ENCODE measurements around the gene PBX4. TPM values are rescaled to one million over a fixed set of nuclear protein-coding genes. Genes with fewer than 3 reads are reported as not detected.
"Not testable (repeated sequence)": the region's sequence is repeated elsewhere in the genome, so short reads cannot be mapped to it uniquely, and the experiment has no call there.

Gene PBX4
- total RNA-seq, 1 experiment from 2014 or later = 2.4 TPM

DNA sequence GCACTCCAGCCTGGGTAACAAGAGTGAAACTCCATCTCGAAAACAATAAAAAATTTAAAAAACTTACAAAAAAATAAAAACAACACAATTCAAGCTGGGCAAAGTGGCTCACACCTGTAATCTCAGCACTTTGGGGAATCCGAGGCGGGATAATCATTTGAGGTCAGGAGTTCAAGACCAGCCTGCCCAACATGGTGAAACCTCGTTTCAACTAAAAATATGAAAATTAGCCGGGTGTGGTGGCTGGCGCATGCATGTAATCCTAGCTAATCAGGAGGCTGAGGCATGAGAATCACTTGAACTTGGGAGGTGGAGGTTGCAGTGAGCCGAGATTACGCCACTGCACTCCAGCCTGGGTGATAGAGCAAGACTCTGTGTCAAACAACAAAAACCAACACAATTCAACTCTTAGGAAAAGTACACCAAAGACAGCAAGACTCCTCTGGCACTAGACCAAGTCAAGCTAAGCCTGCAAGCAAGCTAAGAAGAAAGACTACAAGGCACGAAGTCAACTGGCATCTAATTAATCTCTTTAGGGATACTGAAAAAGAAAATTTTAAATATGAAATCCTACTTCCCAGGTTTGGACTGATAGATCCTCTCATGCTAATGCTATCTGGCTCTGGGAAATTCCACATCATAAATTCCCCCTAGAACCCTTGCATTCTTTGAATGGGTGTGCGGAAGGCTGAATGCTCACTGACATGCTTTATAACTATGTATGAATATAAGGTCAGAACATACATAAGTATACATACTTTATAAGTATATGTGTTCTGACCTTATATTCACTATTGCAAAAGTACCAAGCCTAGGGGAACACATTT is 7.9 kb downstream of the PBX4 start:
- Histone ChIP-seq H3K36me3 (no peaks in the 10 kb centered on the region), H3K27me3 (no peaks in the 10 kb centered on the region), H3K9me3 (no peaks in the 10 kb centered on the region), H3K4me3 (no peak overlapping the region)
- no peak for DNase-seq

GRCh38 chr19:19606686-19607085 is 11.8 kb downstream of the PBX4 start:
- not testable (repeated sequence) for H3K4me3 ChIP-seq, H3K36me3 ChIP-seq, DNase-seq, H3K9me3 ChIP-seq, H3K27me3 ChIP-seq

GRCh38 chr19:19606021-19606420 is 12.5 kb downstream of the PBX4 start:
- no peak for DNase-seq
- Histone ChIP-seq H3K4me3 (no peak overlapping the region), H3K36me3 (no peaks in the 10 kb centered on the region), H3K9me3 (no peaks in the 10 kb centered on the region), H3K27me3 (no peaks in the 10 kb centered on the region)

GRCh38 chr19:19602713-19603324 is 15.7 kb downstream of the PBX4 start:
- H3K4me3 ChIP-seq = no peak overlapping the region
- DNase-seq = no peak
- H3K27me3 ChIP-seq = no peaks in the 10 kb centered on the region
- H3K36me3 ChIP-seq = no peaks in the 10 kb centered on the region
- H3K9me3 ChIP-seq = no peaks in the 10 kb centered on the region

DNA sequence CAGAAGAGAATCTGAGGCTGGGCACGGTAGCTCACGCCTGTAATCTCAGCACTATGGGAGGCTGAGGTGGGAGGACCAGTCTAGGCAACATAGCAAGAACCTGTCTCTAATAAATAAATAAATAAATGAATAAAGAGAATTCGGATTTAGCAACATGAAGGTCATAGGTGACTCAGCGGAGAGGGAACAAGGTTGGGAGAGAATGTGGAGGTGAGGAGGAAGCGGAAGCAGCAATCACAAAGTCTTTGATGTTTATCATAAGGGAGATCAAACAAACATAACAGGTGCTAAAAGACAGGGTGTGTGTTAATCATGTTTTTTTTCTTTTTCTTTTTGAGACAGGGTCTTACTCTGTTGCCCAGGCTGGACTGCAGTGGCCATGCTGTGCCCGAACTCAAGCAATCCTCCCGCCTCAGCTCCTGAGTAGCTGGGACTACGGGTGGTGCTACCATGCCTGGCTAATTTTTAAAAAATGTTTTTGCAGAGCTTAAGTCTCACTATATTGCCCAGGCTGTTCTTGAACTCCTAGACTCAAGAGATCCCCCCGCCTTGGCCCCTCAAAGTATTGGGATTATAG is 16.3 kb downstream of the PBX4 start:
- H3K9me3 ChIP-seq = no peaks in the 10 kb centered on the region
- no peak for DNase-seq
- no peak overlapping the region for H3K4me3 ChIP-seq
- no peaks in the 10 kb centered on the region for H3K36me3 ChIP-seq
- no peaks in the 10 kb centered on the region for H3K27me3 ChIP-seq

GRCh38 chr19:19600793-19601330 is 17.6 kb downstream of the PBX4 start:
- H3K9me3 ChIP-seq = no peaks in the 10 kb centered on the region
- no peak overlapping the region for H3K4me3 ChIP-seq
- H3K36me3 ChIP-seq = no peaks in the 10 kb centered on the region
- H3K27me3 ChIP-seq = no peaks in the 10 kb centered on the region
- no peak for DNase-seq

- H3K9me3 ChIP-seq, H3K27me3 ChIP-seq, H3K4me3 ChIP-seq, DNase-seq, H3K36me3 ChIP-seq: not testable (repeated sequence)
Measured at GRCh38 chr19:19598728-19599451, 19.6 kb downstream of the PBX4 start.

DNA sequence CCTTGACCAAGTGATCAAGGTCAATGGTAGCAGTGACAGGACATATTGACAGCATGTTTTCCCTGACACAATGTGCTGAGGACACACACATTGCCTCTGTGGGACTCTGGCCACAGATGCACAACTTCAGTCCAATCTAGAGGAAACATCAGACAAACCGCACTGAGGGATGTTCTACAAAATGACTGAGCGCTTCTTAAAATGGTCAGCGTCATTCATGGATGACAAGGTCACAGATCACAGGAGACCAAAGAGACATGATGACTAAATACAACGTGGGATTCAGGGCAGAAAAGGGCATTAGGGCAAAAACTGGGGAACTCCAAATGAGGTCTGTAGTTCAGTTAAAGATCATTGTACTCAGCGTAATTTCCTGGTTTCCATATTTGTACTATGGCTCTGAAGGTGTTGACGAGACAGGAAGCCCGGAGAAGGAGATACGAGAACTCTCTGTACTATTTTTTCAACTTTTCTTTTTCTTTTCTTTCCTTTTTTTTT is 20.6 kb downstream of the PBX4 start:
- no peak for DNase-seq

DNA sequence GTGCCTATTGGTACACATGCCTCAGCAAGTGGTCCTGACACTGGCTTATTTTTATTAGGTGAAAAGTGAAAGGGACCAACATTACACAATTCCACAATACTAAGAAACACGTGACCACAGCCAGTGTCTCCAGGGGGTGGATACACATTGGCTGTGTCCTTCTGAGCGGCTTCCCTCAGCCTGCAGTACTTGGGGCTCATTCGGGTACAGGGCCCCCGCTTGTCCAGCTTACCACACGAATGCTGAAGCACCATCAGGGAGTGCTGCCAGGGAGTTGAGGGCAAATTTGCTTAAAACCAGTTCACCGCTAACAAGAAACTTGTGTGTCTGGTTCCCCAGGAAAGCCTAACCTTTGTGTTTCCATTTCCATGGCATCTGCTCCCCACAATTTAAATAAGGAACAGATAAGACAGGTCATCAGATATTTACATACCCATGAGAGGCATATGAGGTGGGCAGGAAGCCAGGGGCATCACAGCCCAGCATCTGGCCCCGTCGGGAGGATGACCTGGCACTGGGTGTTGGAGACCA is 23.3 kb downstream of the PBX4 start:
- Histone ChIP-seq H3K27me3 (no peaks in the 10 kb centered on the region), H3K9me3 (no peaks in the 10 kb centered on the region), H3K4me3 (no peak overlapping the region), H3K36me3 (no peaks in the 10 kb centered on the region)
- peak; percentile 47 for DNase-seq

More for the DNA sequence above, 20.6 kb downstream of the PBX4 start:
- no peaks in the 10 kb centered on the region for H3K9me3 ChIP-seq
- H3K36me3 ChIP-seq = no peaks in the 10 kb centered on the region
- H3K27me3 ChIP-seq = no peaks in the 10 kb centered on the region
- no peak overlapping the region for H3K4me3 ChIP-seq

- Histone ChIP-seq H3K4me3 (no peak overlapping the region), H3K27me3 (no peaks in the 10 kb centered on the region)
- no peak for DNase-seq
Measured at GRCh38 chr19:19594381-19594780, 24.1 kb downstream of the PBX4 start.

DNA sequence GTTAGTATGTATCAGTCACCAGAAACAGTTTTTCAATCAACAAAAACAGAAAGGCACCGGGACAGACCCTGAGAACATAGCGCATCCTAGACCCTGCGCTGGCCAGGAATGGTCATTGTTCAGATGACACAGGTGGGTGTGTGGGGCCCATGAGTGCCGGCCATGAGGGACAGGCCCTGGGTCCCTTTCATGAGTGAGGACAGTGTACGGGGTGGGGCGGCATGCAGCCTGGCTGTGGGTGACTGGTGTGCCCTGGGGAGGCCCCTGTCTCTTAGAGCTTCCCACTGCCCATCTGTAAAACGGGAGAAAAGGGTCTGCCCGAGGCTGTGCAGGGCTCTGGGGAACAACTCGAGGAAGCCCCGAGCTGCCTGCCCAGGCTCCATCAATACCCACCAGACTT is 25.8 kb downstream of the PBX4 start:
- Histone ChIP-seq H3K36me3 (no peaks in the 10 kb centered on the region), H3K4me3 (no peak overlapping the region)

More at GRCh38 chr19:19594381-19594780, 24.1 kb downstream of the PBX4 start:
- H3K36me3 ChIP-seq = no peaks in the 10 kb centered on the region
- no peaks in the 10 kb centered on the region for H3K9me3 ChIP-seq

GRCh38 chr19:19591133-19591825 is 27.2 kb downstream of the PBX4 start:
- Histone ChIP-seq H3K9me3 (no peaks in the 10 kb centered on the region), H3K4me3 (no peak overlapping the region), H3K27me3 (no peaks in the 10 kb centered on the region), H3K36me3 (no peaks in the 10 kb centered on the region)
- DNase-seq = peak; percentile 97

More for the DNA sequence above, 25.8 kb downstream of the PBX4 start:
- no peaks in the 10 kb centered on the region for H3K27me3 ChIP-seq
- no peak for DNase-seq
- no peaks in the 10 kb centered on the region for H3K9me3 ChIP-seq

GRCh38 chr19:19588546-19588945 is 29.9 kb downstream of the PBX4 start:
- H3K27me3 ChIP-seq = no peaks in the 10 kb centered on the region
- no peaks in the 10 kb centered on the region for H3K9me3 ChIP-seq
- no peaks in the 10 kb centered on the region for H3K36me3 ChIP-seq
- no peak overlapping the region for H3K4me3 ChIP-seq
- DNase-seq = no peak

DNA sequence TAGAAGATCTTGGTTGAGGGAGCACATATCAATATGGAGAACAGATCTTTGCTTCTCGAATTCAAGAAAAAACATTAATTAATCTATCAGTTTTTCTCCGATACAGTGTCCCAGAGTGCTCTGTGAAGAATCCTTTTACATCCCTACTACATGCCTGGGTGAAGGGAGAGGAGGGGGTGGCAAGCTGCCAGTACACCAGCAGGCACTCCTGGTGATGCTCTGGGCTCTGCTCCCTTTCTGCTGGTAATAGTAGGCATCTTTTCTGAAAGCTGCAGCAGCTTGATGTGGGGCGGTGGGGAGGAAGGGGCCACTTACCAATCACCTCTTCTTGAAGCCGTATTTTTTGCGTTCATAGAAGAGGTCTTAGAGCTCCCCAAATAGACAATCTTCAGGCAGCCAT is 30.7 kb downstream of the PBX4 start:
- no peaks in the 10 kb centered on the region for H3K36me3 ChIP-seq
- no peaks in the 10 kb centered on the region for H3K27me3 ChIP-seq
- no peaks in the 10 kb centered on the region for H3K9me3 ChIP-seq
- H3K4me3 ChIP-seq = no peak overlapping the region
- no peak for DNase-seq

- H3K36me3 ChIP-seq = no peaks in the 10 kb centered on the region
- H3K4me3 ChIP-seq = no peak overlapping the region
- DNase-seq = no peak
- H3K27me3 ChIP-seq = no peaks in the 10 kb centered on the region
- no peaks in the 10 kb centered on the region for H3K9me3 ChIP-seq
Measured at GRCh38 chr19:19584356-19584755, 34.1 kb downstream of the PBX4 start.

DNA sequence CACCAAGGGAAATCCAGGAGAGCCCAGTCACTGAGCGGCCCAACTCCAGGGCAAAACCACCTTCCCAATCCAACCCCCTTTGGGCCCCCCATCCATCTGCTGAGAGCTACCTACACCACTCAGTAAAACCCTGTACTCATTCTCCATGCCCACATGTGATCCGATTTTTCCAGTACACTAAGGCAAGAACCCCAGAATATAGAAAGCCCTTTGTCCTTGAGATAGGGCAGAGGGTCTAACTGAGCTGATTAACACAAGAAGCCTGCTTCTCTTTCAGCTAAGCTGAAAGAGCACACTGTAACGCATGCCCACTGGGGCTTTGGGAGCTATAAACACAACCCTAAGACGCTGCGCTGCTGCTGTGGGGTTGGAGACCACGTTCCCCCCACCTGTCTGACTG is 36.0 kb downstream of the PBX4 start:
- H3K27me3 ChIP-seq = no peaks in the 10 kb centered on the region
- H3K9me3 ChIP-seq = no peaks in the 10 kb centered on the region
- H3K4me3 ChIP-seq = no peak overlapping the region
- no peaks in the 10 kb centered on the region for H3K36me3 ChIP-seq
- no peak for DNase-seq
